OCI-LY1 (cell line): ENCODE data around the gene NPAS1.

Source experiments
- CTCF ChIP-seq: fragments of 200-600 bp; sonication (generic), shearing (Covaris generic); IDR thresholded peaks from 2 replicates; pipeline ENCODE4 v1.5.1; 2017; ENCODE audit warnings: mild to moderate bottlenecking, antibody characterized with exemption, low read length, moderate library complexity, mixed read lengths
- EZH2 ChIP-seq: fragments of 200-600 bp; sonication (generic), shearing (Covaris generic); IDR thresholded peaks from 2 replicates; pipeline ENCODE4 v1.8.0; 2017; ENCODE audit warnings: borderline replicate concordance, mixed run types, mild to moderate bottlenecking, antibody characterized with exemption, low read length, moderate library complexity, mixed read lengths

GRCh38 chr19:47071731-47072130 lies 52.1 kb downstream of the NPAS1 start:
- TF ChIP-seq CTCF (no peak), EZH2 (no peak)
